Measurements from ENCODE around the gene DIRAS1.

DNA sequence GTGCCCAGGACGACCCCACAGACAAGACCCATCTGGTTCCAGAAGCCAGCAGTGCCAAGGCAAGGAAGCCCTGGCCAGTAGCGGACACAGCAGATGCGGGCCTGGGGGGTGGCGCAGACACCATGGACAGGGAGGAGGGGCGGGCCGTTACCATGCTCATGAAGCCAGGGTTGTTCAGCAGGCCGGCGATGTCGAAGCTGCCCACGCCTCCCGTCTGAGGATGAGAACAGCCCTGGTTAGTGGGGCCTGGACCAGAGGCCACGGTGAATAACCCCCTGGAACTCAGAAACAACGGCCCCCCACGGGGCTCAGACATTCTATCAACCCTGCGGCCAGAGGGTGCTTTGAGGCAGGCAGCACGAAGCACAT is 40.1 kb upstream of the DIRAS1 start:
- TF ChIP-seq, protein P1, sequence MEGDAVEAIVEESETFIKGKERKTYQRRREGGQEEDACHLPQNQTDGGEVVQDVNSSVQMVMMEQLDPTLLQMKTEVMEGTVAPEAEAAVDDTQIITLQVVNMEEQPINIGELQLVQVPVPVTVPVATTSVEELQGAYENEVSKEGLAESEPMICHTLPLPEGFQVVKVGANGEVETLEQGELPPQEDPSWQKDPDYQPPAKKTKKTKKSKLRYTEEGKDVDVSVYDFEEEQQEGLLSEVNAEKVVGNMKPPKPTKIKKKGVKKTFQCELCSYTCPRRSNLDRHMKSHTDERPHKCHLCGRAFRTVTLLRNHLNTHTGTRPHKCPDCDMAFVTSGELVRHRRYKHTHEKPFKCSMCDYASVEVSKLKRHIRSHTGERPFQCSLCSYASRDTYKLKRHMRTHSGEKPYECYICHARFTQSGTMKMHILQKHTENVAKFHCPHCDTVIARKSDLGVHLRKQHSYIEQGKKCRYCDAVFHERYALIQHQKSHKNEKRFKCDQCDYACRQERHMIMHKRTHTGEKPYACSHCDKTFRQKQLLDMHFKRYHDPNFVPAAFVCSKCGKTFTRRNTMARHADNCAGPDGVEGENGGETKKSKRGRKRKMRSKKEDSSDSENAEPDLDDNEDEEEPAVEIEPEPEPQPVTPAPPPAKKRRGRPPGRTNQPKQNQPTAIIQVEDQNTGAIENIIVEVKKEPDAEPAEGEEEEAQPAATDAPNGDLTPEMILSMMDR (IDR thresholded peaks at IDR 0.05; ENCODE audit: low read depth, low read length): no peak
- no peak for TF ChIP-seq EZH2phosphoT487 (IDR thresholded peaks at IDR 0.05; ENCODE audit: low read depth)

Measured in OCI-LY3 (cell line).